ENCODE data around the gene KLHL22. TPM values are rescaled to one million over a fixed set of nuclear protein-coding genes. Genes with fewer than 3 reads are reported as not detected.

The KLHL22 gene
- total RNA-seq, 4 donors from 2014 or later = 24.1 to 32.2 (median 28.4) TPM

GRCh38 chr22:20463324-20464095 is 32.1 kb downstream of the KLHL22 start:
- Histone ChIP-seq H3K9me3 (no peaks in the 10 kb centered on the region), H3K4me1 (peaks cover 13 to 17% of the 10 kb centered on the region in 2 donors), H3K27ac (peak overlapping the region in 3 of 4 donors; percentile 36 to 58 (median 46)), H3K36me3 (peaks cover 0 to 9% of the 10 kb centered on the region in 2 donors), H3K4me3 (no peak overlapping the region), H3K27me3 (no peaks in the 10 kb centered on the region)
- ATAC-seq (peak; percentile 79 to 88), DNase-seq (peak; percentile 19 to 60)
- intact Hi-C loops (cut with DNase I; ENCODE audit: low total_unique reads) (no loop called here), in situ Hi-C loops (cut with MboI; ENCODE audit: low sequenced_read_pairs in 4 of 4) (loop anchor here in 2 of 4 donors (10.0 to 25.0 kb wide), 2 partner anchors 49 to 224 kb away; no protein-coding TSS in a partner anchor)
- TF ChIP-seq CTCF (IDR thresholded peaks at IDR 0.05 in 4 of 5, conservative IDR thresholded peaks at IDR 0.05 in 1 of 5) (no peak), POLR2A (IDR thresholded peaks at IDR 0.05) (no peak)

DNA sequence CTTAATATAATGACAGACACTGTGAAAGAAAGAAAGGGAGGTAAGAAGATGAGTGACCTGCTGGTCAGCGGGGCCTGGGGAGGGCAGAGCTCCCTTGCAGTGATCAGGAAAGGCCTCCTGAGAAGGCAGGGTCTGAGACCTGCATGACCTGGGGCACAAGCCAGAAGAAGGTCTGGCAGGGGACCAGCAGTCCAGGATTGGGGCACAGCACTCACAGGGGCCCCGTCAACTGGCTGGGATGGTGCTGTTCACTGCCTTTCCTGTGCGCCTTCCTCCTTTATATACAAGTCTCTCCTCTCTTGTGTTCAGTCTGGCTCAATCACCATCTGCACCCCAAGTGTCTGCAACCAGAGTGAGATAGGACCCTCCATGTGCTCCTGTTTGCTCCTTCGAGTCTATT is 35.7 kb downstream of the KLHL22 start:
- Histone ChIP-seq H3K9me3 (no peaks in the 10 kb centered on the region), H3K27me3 (no peaks in the 10 kb centered on the region), H3K4me3 (no peak overlapping the region), H3K36me3 (peaks cover 0 to 20% of the 10 kb centered on the region in 2 donors), H3K27ac (no peak overlapping the region), H3K4me1 (peaks cover 13 to 17% of the 10 kb centered on the region in 2 donors)
- TF ChIP-seq POLR2A (IDR thresholded peaks at IDR 0.05) (no peak), CTCF (IDR thresholded peaks at IDR 0.05 in 4 of 5, conservative IDR thresholded peaks at IDR 0.05 in 1 of 5) (no peak)
- intact Hi-C loops (cut with DNase I; ENCODE audit: low total_unique reads) = loop anchor here (5.0 kb wide), 1 partner anchor 43 kb away; no protein-coding TSS in a partner anchor
- ATAC-seq (no peak), DNase-seq (no peak)
- in situ Hi-C loops (cut with MboI; ENCODE audit: low sequenced_read_pairs in 4 of 4) = loop anchor here in 2 of 4 donors (5.0 to 25.0 kb wide), 3 partner anchors 45 to 227 kb away; no protein-coding TSS in a partner anchor

DNA sequence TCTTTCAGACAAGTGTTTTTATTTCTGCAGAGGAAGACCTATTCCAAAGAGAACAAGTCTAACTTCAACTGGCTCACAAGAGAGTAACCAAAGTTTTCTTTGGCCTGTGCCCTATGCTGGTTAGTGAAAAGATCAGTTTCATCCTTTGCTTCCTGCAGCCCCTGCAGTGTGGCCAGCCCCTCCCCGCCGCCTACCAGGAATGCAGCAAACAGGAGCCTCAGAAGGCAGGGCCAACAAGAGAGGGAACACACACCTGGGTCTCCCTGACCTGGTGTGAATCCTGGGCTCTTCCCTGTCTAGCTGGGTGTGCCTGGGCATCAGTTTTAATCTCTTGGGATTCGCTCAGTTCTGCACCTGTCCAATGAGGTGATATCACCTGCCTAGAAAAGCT is 36.4 kb downstream of the KLHL22 start:
- ATAC-seq = no peak
- H3K36me3 ChIP-seq = peaks cover 0 to 15% of the 10 kb centered on the region in 2 donors
- in situ Hi-C loops (cut with MboI; ENCODE audit: low sequenced_read_pairs in 4 of 4) = loop anchor here in 1 of 4 donors (5.0 to 25.0 kb wide), 2 partner anchors 47 to 228 kb away; no protein-coding TSS in a partner anchor

GRCh38 chr22:20458530-20459151 is 37.0 kb downstream of the KLHL22 start:
- Histone ChIP-seq H3K36me3 (peaks cover 0 to 15% of the 10 kb centered on the region in 2 donors), H3K4me1 (peaks cover 9 to 12% of the 10 kb centered on the region in 2 donors), H3K27me3 (no peaks in the 10 kb centered on the region), H3K27ac (no peak overlapping the region), H3K4me3 (no peak overlapping the region), H3K9me3 (no peaks in the 10 kb centered on the region)
- in situ Hi-C loops (cut with MboI; ENCODE audit: low sequenced_read_pairs in 4 of 4) (loop anchor here in 1 of 4 donors (5.0 to 25.0 kb wide), 2 partner anchors 46 to 229 kb away; no protein-coding TSS in a partner anchor), intact Hi-C loops (cut with DNase I; ENCODE audit: low total_unique reads) (loop anchor here (5.0 kb wide), 1 partner anchor 41 kb away; no protein-coding TSS in a partner anchor)
- no peak for TF ChIP-seq CTCF (IDR thresholded peaks at IDR 0.05 in 4 of 5, conservative IDR thresholded peaks at IDR 0.05 in 1 of 5)
- TF ChIP-seq POLR2A (IDR thresholded peaks at IDR 0.05) = no peak
- DNase-seq (no peak), ATAC-seq (no peak)

More for the DNA sequence above, 36.4 kb downstream of the KLHL22 start:
- intact Hi-C loops (cut with DNase I; ENCODE audit: low total_unique reads) = loop anchor here (5.0 kb wide), 1 partner anchor 42 kb away; no protein-coding TSS in a partner anchor
- Histone ChIP-seq H3K27ac (no peak overlapping the region), H3K27me3 (no peaks in the 10 kb centered on the region), H3K4me1 (peaks cover 13 to 17% of the 10 kb centered on the region in 2 donors), H3K9me3 (no peaks in the 10 kb centered on the region), H3K4me3 (no peak overlapping the region)
- no peak for DNase-seq
- no peak for TF ChIP-seq CTCF (IDR thresholded peaks at IDR 0.05 in 4 of 5, conservative IDR thresholded peaks at IDR 0.05 in 1 of 5)
- TF ChIP-seq POLR2A (IDR thresholded peaks at IDR 0.05) = no peak

All from gastrocnemius medialis (tissue), 4 donors.